SK-N-MC (cell line): ENCODE data around the gene MORN4.

Source experiments
- FOXP2 ChIP-seq: optimal IDR thresholded peaks from 2 replicates; pipeline ENCODE3; 2011; ENCODE audit warnings: mild to moderate bottlenecking, moderate library complexity; ENCODE audit not compliant: insufficient read depth; ENCODE audit errors: extremely low read length, control extremely low read depth
- POLR2AphosphoS5 ChIP-seq: IDR thresholded peaks from 2 replicates; pipeline ENCODE4 v1.6.1; 2012; ENCODE audit warnings: mild to moderate bottlenecking, low read depth, low read length, borderline replicate concordance

DNA sequence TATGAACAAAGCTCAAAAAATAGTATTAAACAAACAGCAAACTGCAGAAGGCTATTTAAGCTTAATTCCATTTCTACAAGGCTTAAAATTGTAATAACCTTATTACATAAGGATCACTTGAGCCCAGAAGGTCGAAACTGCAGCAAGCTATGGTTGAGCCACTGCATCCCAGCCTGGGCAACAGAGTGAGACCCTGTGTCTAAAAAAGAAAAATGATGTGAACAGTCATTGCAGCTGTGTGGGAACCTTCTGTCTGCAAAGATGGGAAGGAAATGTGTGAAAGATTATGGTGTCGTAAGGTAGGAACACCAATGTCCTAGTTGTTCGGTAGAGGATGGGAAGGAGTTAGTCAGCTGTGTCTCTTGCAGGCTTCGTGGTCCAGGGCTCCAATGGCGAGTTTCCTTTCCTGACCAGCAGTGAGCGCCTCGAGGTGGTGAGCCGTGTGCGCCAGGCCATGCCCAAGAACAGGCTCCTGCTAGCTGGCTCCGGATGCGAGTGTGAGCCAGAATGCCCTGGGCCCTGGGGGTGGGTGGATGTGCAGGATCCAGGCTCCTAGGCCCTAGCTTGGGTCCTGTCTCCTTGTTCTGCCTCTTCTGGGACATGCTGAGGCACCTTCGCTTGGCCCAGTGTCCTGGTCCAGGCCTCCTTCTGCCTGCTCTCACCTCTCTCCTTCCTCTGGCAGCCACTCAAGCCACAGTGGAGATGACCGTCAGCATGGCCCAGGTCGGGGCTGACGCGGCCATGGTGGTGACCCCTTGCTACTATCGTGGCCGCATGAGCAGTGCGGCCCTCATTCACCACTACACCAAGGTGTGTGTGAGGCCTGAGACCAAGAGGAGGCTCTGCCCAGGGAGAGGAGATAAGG lies 34.7 kb downstream of the MORN4 start:
- TF ChIP-seq FOXP2 (no peak), POLR2AphosphoS5 (no peak)
